Ovary (tissue), 9 donors: Measurements from ENCODE around the gene PTMA. TPM values are rescaled to one million over a fixed set of nuclear protein-coding genes. Genes with fewer than 3 reads are reported as not detected.

Experiments used
- DNase-seq, 5 donors: peaks; one replicate each; pipeline ENCODE4 v3.0.0-alpha.2; 2019 to 2020
- H3K27ac ChIP-seq, 2 donors: fragments of 200-600 bp; one replicate each; pipeline versions ENCODE4 v1.5.1 to v1.8.0; 2019 to 2022
- H3K27me3 ChIP-seq: fragments of 200-600 bp; one replicate; pipeline ENCODE4 v1.8.0; 2022
- H3K36me3 ChIP-seq: fragments of 200-600 bp; sonication (generic); one replicate; pipeline ENCODE4 v1.5.1; 2019
- H3K4me1 ChIP-seq: one replicate; pipeline ENCODE4 v1.8.1; 2013; ENCODE audit warnings: mild to moderate bottlenecking, moderate library complexity; ENCODE audit not compliant: insufficient read depth
- H3K4me3 ChIP-seq: fragments of 200-600 bp; sonication (generic); one replicate; pipeline ENCODE4 v1.5.1; 2017
- H3K9me3 ChIP-seq, 2 donors: fragments of 200-600 bp in 1 of 2; sonication (generic) in 1 of 2; one replicate each; pipeline versions ENCODE4 v1.5.1 to v1.8.1; 2013 to 2019; ENCODE audit warnings: mild to moderate bottlenecking in 1 of 2, moderate library complexity in 1 of 2
- EP300 ChIP-seq: sonication (generic); formaldehyde crosslinking; IDR thresholded peaks from one replicate; pipeline ENCODE4 v1.6.1; 2017; ENCODE audit warnings: antibody characterized with exemption
- POLR2A ChIP-seq: fragments of 450-650 bp; IDR thresholded peaks from one replicate; pipeline ENCODE4 v1.6.1; 2017; ENCODE audit warnings: antibody characterized with exemption, mild to moderate bottlenecking, moderate library complexity
- WGBS, 3 donors: extraction: QIAGEN DNeasy Blood & Tissue Kit in 1 of 3; methylation state at CpG; one replicate each; pipeline versions ENCODE4 v1.1.5 to v1.1.7; 2013 to 2017; 5-methylcytosine and 5-hydroxymethylcytosine counted together
- intact Hi-C, 4 donors: fragments of 100-400 bp; cut with DNase I; formaldehyde crosslinking; loops; one replicate each; pipeline versions ENCODE4 v1.11.0 to v1.15.1; 2022 to 2023
- polyA plus RNA-seq, 2 donors: library from polyadenylated mRNA; stranded (reverse); fragments of 200-250 nt in 1 of 2; fragments of 350-450 nt in 1 of 2; fragmentation: Illumina TruSeq in 1 of 2; extraction: RNeasy Lipid Tissue Mini Kit (QIAGEN cat#74804) in 1 of 2; gene quantifications; one replicate each; pipeline ENCODE4 v1.2.3, GENCODE V29; 2013 to 2014
- total RNA-seq, 7 donors: library from RNA; depleted of rRNA in 2 of 7; stranded (reverse); fragments of >200 nt in 2 of 7; fragmentation: NEBNext Ultra II Directional in 3 of 7; extraction: Animal tissue kit (Norgen Biotek cat#: 25700) in 3 of 7; gene quantifications; one replicate each; pipeline versions ENCODE4 v1.1.0 to v1.2.4, GENCODE V29; 2016 to 2023
- TF ChIP-seq, protein P1 (sequence below), 3 donors: fragments of 450-650 bp in 2 of 3; fragments of 200-600 bp in 1 of 3; IDR thresholded peaks; one replicate each; pipeline versions ENCODE4 v1.5.1 to v1.8.0; 2016 to 2022; ENCODE audit warnings: antibody characterized with exemption in 3 of 3, mild to moderate bottlenecking in 1 of 3
- donor health status: DM: no; HTN: no; CAD: no; lungs with moderate emphysema.
- donor health status: DM: no; HTN: no; CAD: no.
- donor health status: Bipolar disorder and iron deficiency.
- donor health status: DM: yes; HTN: yes; CAD: no.
- donor health status: DM: no; HTN: no; CAD: no.
- donor health status: DM: yes; HTN: yes; CAD: no.

The PTMA gene
- total and polyA plus RNA-seq, 9 donors = 755 to 1,991 (median 930) TPM

DNA sequence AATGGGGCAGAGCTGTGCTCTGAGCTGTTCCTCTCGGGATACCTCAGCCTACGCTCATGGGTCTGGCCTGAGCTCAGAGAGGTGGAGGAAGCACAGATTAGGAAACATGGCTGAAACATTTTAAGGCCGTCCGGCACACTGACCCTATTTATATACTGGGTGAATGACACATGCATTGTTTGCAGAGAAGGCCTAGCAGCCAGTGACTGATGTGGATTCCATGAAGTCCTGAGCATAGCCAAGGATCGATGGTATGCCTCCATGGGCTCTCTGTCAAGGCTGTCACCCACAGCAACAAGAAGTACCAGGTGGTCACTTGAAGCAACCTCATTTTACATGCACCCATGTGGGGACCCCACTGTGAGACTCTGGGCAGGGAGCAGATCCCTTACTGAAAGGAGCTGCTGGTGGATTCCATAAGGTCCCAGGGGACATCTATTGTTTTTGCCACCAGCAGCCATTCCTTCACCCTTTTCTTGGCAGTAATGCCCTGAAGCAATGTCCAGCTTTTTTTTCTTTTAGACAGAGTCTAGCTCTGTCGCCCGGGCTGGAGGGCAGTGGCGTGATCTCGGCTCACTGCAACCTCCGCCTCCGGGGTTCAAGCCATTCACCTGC, 8.4 kb downstream of the PTMA start:
- Histone ChIP-seq H3K4me1 (peaks cover 11% of the 10 kb centered on the region), H3K27me3 (no peaks in the 10 kb centered on the region), H3K4me3 (no peak overlapping the region), H3K9me3 (no peaks in the 10 kb centered on the region), H3K36me3 (no peaks in the 10 kb centered on the region), H3K27ac (no peak overlapping the region)
- WGBS, 3 donors = 81 to 91% (median 87%) methylated on average over 11 of the region's 11 CpGs
- no peak for DNase-seq
- intact Hi-C loops = loop anchor here in 1 of 4 donors (10.0 kb wide), 1 partner anchor 192 kb away; no protein-coding TSS in a partner anchor
- no peak for TF ChIP-seq EP300
- TF ChIP-seq POLR2A = no peak
- TF ChIP-seq, protein P1, sequence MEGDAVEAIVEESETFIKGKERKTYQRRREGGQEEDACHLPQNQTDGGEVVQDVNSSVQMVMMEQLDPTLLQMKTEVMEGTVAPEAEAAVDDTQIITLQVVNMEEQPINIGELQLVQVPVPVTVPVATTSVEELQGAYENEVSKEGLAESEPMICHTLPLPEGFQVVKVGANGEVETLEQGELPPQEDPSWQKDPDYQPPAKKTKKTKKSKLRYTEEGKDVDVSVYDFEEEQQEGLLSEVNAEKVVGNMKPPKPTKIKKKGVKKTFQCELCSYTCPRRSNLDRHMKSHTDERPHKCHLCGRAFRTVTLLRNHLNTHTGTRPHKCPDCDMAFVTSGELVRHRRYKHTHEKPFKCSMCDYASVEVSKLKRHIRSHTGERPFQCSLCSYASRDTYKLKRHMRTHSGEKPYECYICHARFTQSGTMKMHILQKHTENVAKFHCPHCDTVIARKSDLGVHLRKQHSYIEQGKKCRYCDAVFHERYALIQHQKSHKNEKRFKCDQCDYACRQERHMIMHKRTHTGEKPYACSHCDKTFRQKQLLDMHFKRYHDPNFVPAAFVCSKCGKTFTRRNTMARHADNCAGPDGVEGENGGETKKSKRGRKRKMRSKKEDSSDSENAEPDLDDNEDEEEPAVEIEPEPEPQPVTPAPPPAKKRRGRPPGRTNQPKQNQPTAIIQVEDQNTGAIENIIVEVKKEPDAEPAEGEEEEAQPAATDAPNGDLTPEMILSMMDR (IDR thresholded peaks at IDR 0.05) = no peak

DNA sequence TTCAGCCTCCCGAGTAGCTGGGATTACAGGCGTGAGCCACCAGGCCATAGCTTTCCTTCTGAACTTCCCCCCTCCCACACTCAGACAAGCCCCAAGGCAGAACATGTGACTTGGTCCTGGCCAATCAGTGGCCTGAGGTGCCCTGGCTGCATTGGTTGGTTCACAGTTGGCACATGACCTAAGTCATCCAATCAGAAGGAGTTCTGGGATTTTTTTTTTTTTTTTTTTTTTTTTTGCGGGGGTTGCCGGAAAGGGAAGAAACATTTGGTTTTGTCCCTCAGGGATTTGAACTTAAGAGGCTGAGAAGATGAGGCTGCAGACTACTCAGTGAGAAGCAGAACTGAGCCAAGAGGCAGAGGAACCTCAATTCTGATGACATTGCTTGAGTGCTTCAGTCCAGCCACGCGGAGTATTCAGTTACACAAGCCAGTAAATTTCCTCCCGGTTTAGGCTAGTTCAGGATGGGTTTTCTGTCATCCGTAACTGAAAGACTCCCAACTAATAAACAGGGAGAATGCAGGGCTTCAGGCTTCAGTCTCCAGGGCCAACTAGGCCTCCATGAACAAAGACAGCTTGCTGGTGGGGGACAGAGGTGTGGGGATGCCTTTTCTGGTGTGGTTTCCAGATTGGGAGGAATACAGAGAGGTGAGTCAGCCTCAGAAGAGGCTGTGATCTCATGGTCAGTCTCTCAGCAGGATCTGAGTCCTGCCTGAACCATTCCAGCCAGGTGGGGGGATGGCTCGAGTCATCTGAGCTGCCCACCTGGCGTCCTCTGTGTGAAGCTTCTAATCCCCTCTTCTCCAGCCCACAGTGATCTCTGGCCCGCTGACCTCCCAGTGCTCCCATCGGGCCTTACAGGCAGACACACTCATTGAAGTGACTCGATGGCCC, 9.2 kb downstream of the PTMA start:
- no peak overlapping the region for H3K27ac ChIP-seq
- intact Hi-C loops = loop anchor here in 1 of 4 donors (10.0 kb wide), 1 partner anchor 193 kb away; no protein-coding TSS in a partner anchor

DNA sequence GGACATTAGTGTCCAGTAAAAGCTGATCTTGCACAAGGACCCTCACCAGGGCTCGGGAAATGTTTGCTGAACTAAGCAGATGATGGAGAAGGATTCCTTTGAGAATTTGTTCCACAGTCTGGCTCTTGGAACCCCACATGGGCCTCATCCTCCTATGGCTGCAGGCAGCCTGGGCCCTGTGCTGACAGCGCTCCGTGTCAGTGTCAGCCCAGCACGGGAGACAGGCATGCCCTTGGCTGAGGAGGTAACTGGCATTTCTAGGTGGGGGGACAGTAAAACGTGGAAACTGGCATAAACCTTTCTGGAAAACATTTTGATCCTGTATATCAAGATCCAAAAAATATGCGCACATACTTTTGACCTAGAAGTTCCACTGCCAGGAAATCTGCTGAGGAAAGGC, 10.5 kb downstream of the PTMA start:
- no peak overlapping the region for H3K4me3 ChIP-seq
- intact Hi-C loops = loop anchor here in 1 of 4 donors (10.0 kb wide), 1 partner anchor 194 kb away; no protein-coding TSS in a partner anchor

More for the DNA sequence above, 9.2 kb downstream of the PTMA start:
- DNase-seq = no peak
- no peak for TF ChIP-seq EP300
- TF ChIP-seq POLR2A = no peak
- TF ChIP-seq, protein P1 (IDR thresholded peaks at IDR 0.05) = no peak
- Histone ChIP-seq H3K36me3 (no peaks in the 10 kb centered on the region), H3K4me3 (no peak overlapping the region), H3K4me1 (peaks cover 8% of the 10 kb centered on the region), H3K27me3 (no peaks in the 10 kb centered on the region), H3K9me3 (no peaks in the 10 kb centered on the region)
- WGBS, 3 donors = 88 to 90% (median 90%) methylated on average over 13 of the region's 13 CpGs

More for the DNA sequence above, 10.5 kb downstream of the PTMA start:
- no peaks in the 10 kb centered on the region for H3K36me3 ChIP-seq
- WGBS, 3 donors = 64 to 74% (median 72%) methylated on average over 6 of the region's 6 CpGs
- no peak for TF ChIP-seq EP300
- TF ChIP-seq POLR2A = no peak
- TF ChIP-seq, protein P1 (IDR thresholded peaks at IDR 0.05) = no peak
- H3K9me3 ChIP-seq = no peaks in the 10 kb centered on the region
- no peak overlapping the region for H3K27ac ChIP-seq
- peaks cover 3% of the 10 kb centered on the region for H3K4me1 ChIP-seq
- no peaks in the 10 kb centered on the region for H3K27me3 ChIP-seq
- no peak for DNase-seq
